T47D (cell line): ENCODE measurements around the gene NNAT.

ENCODE experiments used
- DNase-seq, 2 experiments: peaks; one replicate each; pipeline versions ENCODE4 v3.0.0 to v3.0.0-alpha.2; 2011 to 2012; ENCODE audit warnings: low read depth in 1 of 2, low spot score in 1 of 2
- JUND ChIP-seq: IDR thresholded peaks from 2 replicates; pipeline ENCODE4 v1.6.1; 2012; ENCODE audit warnings: low read depth
- in situ Hi-C: cut with HindIII; loops from 2 replicates; pipeline ENCODE4 v1.10.0; 2016; ENCODE audit warnings: low sequenced_read_pairs, low pct_unique_long_range_greater_than_20kb

The NNAT gene

DNA sequence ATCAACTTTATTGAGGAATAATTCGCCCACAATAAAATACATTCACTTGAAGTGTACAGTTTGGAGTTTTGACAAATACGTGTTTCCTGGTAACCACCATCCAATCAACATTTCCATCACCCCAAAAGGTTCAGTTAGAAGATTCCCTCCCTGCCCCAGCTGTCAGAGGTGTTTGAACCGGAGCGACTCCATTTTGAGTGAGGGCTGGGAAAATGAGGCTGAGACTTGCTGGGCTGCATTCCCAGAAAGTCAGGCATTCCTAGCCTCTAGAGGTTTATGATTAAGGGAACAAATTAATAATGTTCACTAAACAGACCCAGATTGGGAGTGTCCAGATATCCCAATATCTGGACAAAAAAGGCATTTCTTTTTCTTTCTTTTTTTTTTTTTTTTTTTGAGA lies 39.6 kb downstream of the NNAT start:
- no peak for TF ChIP-seq JUND
- in situ Hi-C loops, result no loop called here
- no peak for DNase-seq

DNA sequence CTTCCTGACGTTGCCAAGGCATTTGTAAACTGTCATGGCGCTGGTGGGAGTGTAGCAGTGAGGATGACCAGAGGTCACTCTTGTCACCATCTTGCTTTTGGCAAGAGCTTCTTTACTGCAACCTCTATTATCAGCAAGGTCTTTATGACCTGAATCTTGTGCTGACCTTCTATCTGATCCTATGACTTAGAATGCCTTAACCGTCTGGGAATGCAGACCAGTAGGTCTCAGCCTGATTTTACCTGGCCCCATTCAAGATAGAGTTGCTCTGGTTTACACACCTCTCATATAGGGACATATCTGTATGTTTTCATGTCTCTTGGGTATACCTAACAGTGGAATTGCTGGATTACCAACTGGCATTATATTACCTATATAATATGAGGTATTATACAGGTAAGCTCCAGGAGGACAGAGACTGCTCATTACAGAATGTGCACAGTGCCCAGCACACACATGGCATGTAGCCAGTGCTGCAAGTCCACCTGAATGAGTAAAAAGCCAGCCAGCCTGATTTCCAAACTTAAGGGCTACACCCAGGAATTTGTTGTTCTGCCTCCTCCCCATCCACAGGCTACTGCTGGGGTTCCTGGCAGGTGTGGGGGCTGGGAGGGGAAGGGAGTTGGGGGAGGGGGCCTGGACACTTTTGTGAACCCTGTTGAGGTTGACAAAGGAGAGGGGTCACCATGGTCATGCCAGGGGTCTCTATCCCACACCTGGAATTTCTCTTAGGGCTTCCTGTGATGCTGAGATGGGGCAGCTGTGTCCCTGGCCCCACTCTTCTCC lies 41.8 kb downstream of the NNAT start:
- TF ChIP-seq JUND, result no peak
- in situ Hi-C loops, result no loop called here
- no peak for DNase-seq

DNA sequence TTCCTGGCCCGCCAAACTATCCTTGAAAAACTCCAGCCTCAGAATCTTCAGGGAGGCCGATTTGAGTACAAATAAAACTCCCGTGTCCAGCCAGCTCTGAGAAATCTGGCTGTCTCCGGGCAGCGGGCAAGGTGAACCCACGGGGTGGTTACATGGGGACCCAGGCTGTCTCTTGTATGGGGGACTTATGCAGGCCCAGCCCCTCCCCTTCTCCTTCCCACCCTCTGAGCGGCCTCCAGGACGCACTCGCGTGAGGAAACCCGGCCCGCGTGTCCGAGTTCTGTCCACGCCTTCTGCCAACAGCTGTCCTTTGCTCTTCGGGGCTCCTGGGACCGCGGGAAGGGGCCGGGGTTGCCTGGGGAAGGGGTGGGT lies 43.0 kb downstream of the NNAT start:
- no peak for DNase-seq
- in situ Hi-C loops, result no loop called here
- TF ChIP-seq JUND, result no peak

DNA sequence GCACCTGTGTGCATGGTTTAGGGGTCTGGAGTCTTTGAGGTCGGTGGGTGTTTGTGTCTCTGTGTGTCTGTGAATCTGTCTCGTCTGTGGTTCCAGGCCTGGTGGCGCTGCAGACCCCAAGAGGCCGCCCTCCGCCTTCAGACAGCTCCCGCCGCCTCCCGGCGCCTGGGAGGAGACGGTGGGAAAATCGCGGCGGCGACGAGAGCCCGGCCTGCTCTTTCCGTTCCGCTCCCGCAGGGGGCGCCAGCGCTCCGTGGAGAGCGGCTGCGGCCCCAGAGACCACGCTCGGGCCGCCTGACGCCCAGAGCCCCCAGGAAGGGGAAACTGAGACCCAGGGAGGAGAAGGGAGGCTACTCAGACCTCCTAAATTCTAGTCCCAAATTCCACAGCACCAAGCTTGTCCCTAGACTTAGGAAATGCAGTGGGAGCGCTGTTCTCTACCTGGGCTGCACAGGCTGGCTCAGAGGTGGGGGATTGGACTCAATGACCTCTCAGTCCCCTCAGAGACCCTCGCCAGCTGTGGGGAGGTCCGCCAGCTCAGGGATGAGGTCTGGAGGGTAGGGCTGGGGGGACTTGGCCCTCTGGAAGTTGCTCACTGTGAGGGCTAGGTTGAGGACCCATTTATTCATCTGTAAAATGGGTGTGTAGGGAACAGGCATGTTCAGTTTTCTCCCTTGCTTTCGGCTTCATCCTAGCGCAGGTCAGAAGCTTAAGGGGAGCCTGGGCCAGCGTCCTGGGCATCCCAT lies 43.5 kb downstream of the NNAT start:
- in situ Hi-C loops, result no loop called here
- TF ChIP-seq JUND, result no peak
- peak; percentile 52 to 64 for DNase-seq

DNA sequence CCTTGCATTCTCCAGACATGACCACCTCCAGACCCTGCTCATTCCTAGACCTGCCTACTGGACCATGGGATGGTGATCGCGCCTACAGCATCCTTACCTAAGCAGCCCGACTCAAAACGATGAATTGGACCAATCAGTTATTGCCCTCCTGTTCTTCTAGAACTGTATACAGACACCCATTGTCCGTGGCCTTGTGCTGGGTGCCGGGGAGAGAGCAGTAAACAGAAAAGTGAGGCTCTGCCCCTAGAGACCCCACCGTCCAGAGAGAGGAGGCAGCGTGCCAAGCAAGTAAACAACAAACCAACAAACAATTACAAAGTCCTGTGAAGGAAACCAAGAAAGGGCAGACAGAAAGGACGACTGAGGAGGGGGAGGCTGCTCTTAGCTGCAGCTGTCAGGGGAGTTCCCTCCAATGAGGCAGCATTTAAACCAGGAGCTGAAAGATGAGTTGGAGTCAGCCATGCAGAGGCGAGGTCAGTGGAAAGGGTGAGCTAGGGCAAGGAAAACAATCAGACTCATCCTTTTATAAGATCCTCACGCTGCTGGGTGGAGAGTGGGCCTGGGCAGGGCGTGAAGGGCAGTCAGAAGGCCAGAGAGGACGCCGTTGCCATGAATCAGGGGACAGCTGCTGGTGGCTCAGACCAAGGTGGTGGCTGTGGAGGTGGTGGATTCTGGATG lies 44.2 kb downstream of the NNAT start:
- in situ Hi-C loops, result no loop called here
- DNase-seq, result no peak
- no peak for TF ChIP-seq JUND

DNA sequence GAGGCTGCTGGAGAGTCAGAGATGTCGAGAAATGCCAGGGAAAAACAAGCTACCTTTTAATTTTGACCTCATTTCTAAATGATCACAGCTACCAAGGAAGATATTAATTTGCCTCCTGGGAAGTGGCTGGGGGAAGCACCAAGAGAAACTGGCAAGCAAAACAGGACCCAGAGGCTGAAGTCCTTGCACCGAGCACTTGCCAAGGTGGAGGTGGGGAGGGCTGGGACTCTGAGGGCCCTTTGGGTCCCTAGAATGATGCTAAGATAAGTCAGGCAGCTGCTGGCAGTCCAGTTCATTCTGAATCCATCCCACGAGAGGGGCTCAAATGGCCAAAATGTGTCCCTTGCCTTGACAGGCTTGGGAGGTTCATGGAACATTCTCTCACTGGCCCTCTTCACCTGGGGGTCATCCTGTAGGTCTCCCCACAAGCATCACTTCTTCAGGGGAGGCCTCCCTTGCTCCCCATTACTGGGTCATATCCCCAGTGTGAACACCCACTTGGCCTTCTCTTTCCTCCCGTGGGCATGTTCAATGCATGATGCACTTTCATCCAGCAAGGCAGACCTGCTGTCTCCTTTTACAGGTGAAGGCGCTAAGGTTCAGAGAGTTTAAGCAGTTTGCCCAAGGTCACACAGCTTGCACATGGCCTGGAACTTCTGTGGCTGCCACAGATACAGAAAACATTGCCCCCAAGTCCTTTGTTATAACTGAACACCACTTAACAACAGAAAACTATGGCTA lies 45.7 kb downstream of the NNAT start:
- DNase-seq, result no peak
- TF ChIP-seq JUND, result no peak
- in situ Hi-C loops, result no loop called here

DNA sequence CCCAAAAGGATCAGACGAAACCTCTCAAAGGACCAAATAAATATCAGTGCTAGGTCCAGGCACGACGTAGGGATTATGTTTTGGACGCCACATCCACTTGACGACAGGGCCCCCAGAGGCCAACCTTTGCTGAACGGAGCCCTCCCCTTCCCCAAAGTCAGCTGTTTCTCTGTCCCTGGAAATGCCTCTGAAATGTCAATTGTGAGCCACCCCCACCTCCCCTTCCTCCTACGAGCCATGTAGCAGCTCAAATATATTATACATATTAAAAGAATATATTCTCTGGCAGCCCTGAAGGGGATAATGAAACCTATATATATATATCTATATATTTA lies 46.2 kb downstream of the NNAT start:
- in situ Hi-C loops, result no loop called here
- DNase-seq, result no peak
- no peak for TF ChIP-seq JUND

DNA sequence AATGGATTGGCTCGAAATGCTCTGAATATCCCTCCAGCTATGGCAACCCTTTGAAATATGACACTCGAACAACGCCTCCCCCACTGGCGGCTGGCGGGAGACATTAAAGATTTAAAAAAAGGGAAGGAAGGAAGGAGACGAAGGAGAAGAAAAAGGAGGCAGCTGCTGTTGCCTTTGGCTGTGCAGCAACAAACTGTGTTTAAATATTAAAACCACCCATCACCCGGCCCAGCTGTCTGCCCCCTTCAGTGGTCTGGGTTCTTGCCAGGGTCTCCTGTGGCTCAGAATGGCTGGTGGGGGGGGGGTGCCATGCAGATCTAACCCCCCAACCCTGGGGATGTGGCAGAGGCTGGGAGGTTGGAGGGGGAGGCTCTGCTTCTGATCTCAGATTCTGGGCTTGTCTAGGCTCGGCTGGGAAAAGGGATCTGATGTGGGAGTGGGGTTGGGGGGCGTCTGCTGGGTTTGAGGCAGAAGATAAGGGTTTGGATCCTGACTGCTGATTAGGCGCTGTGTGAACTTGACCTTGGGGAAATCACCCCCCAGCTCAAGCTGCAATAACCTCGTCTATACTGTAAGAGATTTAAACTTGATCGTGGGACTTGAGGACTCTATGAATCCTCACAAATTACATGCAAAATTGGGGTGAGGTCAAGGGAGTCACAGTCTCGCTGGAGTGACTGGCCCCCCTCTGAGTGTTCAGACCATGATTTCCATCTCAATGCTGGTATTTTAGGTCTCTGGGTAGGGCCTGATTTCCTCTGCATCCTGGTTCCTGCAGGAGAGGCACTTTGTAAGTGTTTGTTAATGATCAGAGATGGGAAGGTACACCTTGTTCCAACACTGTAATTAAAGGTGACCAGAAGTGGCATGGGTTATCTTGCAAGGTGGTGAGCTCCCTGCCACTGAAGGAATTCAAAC lies 46.9 kb downstream of the NNAT start:
- no peak for DNase-seq
- no peak for TF ChIP-seq JUND
- in situ Hi-C loops, result no loop called here

DNA sequence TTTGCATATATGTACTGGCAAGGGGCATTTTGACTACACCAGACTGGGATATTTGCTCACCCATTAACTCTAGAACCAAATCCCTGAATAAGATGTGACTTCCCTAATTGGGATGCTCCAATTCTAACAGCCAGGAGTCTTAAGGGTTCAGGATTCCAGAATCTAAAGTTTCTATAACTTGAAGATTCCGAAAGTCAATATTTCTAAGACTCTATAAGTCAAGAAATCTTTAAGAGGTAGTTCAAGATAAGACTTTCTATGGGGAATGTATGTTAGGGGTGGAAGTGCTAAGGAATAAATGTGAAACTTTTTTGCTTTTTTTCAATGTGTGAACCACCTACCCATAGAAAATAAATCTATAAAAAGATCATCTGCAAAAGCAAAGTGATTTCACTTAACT lies 49.4 kb downstream of the NNAT start:
- no peak for DNase-seq
- TF ChIP-seq JUND, result no peak
- in situ Hi-C loops, result no loop called here

DNA sequence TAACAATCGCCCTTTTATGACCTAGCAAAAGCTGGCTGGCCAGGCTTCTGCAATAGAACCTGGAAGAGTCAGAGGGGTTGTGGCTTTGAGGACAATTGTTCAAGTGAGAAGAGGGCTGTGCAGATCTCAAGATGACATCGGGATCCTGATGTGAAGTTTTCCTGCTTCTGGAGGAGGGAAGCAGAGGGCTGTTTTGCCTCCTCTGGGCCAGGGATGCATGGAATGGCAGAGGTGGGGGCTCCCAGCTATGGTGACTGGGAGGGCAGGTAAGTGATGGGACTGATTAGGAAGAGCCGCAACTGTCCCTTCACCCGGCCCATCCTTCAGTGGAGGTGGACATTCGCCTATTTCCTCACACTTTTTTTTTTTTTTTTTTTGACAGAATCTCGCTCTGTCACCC lies 50.0 kb downstream of the NNAT start:
- in situ Hi-C loops, result no loop called here
- no peak for TF ChIP-seq JUND

More for the DNA sequence above, 50.0 kb downstream of the NNAT start:
- no peak for DNase-seq
